ENCODE results near the gene WDR82.

Gene WDR82

DNA sequence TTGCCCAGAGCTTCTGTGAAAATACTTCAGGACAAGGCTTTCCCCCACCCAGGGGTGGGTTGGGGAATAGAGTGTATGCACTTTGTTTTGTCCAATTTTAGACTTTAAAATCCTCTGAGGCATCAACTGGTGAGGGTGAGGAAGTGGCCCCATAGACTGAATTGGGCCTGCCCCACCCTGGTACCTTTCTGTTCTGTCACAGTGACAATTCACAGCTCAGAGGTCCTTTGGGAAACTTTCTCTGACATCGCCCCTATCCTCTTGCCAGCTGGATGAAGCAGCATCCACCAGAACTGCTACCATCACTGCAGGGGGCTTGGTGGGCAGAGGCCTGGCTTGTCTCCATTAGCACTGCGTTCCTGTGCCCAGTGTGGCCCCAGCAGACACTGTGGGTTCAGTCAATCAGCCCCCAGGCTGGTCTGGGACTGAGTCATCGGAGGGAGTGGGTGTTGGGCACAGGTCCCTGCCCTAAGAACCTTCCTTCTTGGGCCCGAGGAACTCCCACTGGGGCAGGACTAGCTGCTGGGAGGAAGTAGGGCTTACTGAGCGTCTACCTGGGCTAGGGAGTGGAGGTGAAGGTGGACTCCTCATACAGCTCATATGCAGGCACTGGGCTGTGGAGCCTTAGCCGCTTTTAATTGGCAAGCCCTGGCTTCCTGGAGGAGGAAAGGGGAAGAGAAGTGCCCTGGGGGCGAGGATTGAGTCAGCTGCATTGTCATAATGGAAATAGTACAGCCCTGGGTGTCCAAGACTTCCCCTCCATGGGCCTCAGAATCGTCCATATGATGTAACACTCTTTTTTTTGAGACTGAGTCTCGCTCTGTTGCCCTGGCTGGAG, 34.4 kb downstream of the WDR82 start:
- Mint-ChIP-seq H3K27ac (peak overlapping the region; percentile 93), H3K4me1 (peaks cover 84% of the 10 kb centered on the region), H3K27me3 (no peaks in the 10 kb centered on the region), H3K9me3 (no peaks in the 10 kb centered on the region), H3K36me3 (peaks cover 27% of the 10 kb centered on the region), H3K4me3 (peak overlapping the region; percentile 84)
- peak; percentile 80 for ATAC-seq

DNA sequence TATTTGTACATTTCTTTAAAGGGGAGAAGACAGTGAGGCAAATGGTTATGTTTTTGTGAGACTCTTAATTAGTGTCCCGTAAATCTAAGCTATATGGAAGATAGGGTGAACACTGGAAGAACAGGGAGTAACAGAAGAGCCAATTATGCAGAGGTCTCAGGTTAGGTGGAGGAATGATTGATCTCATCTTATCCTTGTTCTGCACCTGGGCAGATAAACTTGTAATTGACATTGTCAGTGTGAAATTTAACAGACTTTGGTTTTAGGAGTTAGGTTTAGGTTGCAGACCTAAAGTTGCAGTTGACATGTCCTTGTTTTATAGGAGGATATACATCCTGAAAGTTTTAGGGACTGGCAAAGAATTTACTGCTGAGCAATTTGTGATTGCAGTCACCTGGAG, 36.4 kb downstream of the WDR82 start:
- H3K4me1 Mint-ChIP-seq, result peaks cover 81% of the 10 kb centered on the region
- no peaks in the 10 kb centered on the region for H3K9me3 Mint-ChIP-seq
- peak overlapping the region; percentile 21 for H3K27ac Mint-ChIP-seq
- H3K4me3 Mint-ChIP-seq, result no peak overlapping the region
- H3K27me3 Mint-ChIP-seq, result no peaks in the 10 kb centered on the region
- peaks cover 8% of the 10 kb centered on the region for H3K36me3 Mint-ChIP-seq
- no peak for ATAC-seq

DNA sequence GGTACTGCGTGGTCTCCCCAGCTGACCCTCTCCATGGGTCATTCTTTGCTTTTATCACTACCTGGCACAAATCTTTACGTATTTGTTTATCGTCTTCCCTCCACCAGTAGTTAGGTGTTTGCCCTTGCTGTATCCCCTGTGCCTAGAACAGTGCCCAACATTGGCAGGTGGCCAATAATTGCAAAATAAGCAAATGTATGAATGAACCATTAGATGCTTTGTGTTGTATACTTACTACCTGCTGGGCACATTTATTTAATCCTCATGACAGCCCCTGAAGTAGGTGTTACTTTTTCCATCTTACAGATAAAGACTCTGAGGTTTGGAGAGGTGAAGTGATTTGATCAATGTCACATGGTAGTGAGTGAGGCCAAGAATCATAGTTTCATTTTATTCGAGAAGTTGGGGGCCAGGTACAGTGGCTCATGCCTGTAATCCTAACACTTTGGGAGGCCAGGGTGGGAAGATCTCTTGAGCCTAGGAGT, 37.5 kb downstream of the WDR82 start:
- peak overlapping the region; percentile 93 for H3K27ac Mint-ChIP-seq
- H3K27me3 Mint-ChIP-seq, result no peaks in the 10 kb centered on the region
- peaks cover 81% of the 10 kb centered on the region for H3K4me1 Mint-ChIP-seq
- ATAC-seq, result no peak
- peak overlapping the region; percentile 94 for H3K4me3 Mint-ChIP-seq
- peaks cover 9% of the 10 kb centered on the region for H3K36me3 Mint-ChIP-seq
- no peaks in the 10 kb centered on the region for H3K9me3 Mint-ChIP-seq

DNA sequence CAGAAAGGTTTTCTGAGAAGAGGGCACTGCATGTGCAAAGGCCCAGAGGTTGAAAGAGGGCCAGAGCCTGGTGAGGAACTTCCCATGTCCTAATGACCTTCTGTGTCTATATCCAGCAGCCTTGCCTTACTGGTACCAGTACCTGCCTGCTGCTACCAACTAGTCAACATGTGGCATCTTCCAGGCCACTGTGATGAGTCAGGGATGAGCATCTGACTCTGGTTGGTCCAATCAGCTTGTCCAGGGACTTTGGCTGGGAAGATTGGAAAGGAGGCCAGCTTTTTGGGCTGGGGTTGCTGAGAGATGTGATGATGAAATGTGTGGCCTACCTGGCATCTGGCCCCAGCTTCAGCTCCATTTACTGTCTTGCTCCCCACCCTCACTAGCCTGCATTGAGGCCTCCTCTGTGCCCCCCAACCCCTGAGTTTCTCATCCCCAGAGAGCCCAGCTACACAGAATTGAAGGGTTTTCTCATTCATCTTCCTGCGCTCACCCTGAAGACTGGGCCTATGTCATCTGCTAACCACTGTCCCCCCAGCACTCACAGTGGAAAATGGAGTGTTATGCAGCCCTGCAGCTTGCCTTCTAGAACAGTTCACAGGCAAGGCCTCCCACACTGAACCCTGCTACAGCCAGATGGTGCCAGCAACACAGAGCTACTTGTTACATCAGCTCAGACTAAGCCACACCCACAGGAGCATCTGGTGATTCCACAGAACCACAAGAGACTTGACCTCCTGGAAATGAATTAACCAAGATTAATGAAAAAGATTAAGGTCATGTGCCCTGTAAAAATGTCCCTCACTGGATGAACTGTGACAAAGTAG, 38.2 kb downstream of the WDR82 start:
- no peak for ATAC-seq
- peaks cover 10% of the 10 kb centered on the region for H3K36me3 Mint-ChIP-seq

DNA sequence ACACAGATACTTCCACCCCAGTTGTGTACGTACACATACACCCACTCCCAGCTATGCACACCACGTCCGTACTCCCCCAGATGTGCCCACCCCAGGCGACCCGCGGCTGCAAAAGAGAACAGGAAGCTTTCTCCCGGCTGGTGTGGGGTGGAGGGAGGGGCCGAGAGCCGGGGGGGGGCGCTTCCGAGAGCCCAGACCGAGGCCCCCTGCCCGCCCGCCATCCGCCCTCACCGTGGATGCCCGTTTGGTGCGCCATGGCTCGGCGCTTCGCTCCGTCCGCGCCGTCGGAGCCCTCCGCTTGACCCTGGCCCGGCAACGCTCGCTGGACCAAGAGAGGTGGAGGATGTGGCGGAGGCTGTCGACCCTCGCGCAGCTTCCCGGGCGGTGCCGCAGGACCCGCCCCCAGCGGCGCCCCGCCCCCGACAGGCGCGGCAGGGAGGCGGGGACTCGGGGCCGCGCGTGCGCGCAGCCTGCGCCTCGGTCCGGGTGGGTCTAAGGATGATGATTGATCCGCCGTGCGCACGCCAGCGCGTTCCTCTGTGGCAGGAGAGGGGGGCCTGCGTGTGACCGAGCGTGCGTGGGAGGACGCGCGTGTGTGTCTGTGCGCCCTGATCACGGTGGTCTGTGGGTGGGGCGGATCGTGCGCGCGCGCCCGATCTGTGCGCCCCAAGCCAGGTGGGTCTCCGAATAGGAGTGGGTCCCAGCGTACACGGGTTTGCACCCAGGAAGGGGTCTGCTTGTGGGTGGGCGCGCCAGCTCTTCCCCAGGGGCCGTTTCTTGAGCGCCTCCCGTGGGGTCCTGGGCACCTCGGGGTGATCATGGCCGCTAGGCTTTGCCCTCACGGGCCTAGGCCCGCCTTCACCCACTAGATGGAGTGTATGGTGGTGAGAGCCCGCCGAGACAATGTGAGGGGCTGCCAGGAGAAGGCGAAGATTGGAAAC, 39.4 kb downstream of the WDR82 start, which contains the start of gene TWF2:
Gene TWF2, minus strand, starts transcription at position 398 of the 941 bp plus-strand sequence. Its CDS starts 142 bp downstream, at position 256.
- H3K9me3 Mint-ChIP-seq, result no peaks in the 10 kb centered on the region
- H3K27ac Mint-ChIP-seq, result peak within 1 kb of the TSS; percentile 93
- no peaks in the 10 kb centered on the region for H3K27me3 Mint-ChIP-seq
- H3K4me3 Mint-ChIP-seq, result peak within 1 kb of the TSS; percentile 94
- ATAC-seq, result peak; percentile 95
- peaks cover 87% of the 10 kb centered on the region for H3K4me1 Mint-ChIP-seq
- peaks cover 10% of the 10 kb centered on the region for H3K36me3 Mint-ChIP-seq

More for the DNA sequence above, 38.2 kb downstream of the WDR82 start:
- Mint-ChIP-seq H3K27me3 (no peaks in the 10 kb centered on the region), H3K4me3 (peak overlapping the region; percentile 94), H3K9me3 (no peaks in the 10 kb centered on the region), H3K27ac (peak overlapping the region; percentile 93), H3K4me1 (peaks cover 87% of the 10 kb centered on the region)

DNA sequence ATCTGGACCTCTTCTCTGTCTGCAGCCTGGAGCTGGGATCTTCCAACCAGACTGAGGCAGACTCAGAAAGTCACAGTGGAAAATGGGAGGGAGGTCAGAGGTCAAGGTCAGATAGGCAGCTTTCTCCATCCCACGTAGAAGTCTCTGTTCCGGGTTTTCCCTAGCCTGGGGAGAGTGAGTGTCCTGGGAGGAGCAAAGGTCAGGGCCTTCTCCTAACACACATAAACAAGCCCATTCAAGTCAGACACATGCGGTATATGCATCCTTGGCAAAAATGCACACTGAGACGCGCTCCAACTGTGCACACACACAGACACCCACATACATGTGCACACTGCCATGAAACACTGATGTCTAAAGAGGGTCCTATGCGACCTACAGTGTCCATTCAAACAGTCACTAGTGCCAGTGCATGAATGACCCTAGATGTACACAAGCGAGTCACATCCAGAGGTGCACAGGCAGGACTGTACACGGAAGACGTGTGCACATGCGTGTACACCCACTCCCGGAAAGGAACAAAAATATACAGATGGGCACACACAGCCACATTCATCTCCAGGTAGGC, 40.2 kb downstream of the WDR82 start:
- Mint-ChIP-seq H3K36me3 (peaks cover 10% of the 10 kb centered on the region), H3K4me1 (peaks cover 84% of the 10 kb centered on the region)
- no peak for ATAC-seq

DNA sequence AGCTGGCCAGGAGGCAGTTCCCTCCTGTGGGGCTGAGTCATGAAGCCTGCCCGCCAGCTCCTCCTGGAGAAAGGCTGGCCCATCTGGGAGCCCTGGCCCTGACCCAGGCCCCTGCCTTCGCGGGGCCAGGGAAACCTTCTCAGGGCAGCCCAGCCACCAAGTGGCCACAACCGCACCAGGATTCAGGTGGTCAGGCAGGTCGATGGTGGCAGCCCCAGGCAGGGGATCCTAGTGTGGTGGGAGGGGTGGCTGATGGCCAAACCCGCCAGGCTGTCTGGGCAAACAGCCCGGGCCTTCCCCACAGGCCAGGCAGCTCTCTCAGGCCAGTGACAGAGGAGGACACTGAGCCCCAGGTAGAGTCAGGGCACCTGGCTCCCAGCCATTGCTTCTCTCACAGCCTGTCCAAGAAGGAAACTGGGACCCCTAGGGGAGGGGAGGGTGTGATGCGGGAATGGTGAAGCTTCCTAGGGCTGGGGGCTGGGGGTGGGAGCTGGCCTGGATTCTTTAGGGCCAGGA, 40.7 kb downstream of the WDR82 start:
- Mint-ChIP-seq H3K4me3 (peak overlapping the region; percentile 94), H3K27ac (peak overlapping the region; percentile 93), H3K27me3 (no peaks in the 10 kb centered on the region), H3K9me3 (no peaks in the 10 kb centered on the region), H3K4me1 (peaks cover 83% of the 10 kb centered on the region), H3K36me3 (peaks cover 10% of the 10 kb centered on the region)
- no peak for ATAC-seq

More for the DNA sequence above, 40.2 kb downstream of the WDR82 start:
- Mint-ChIP-seq H3K4me3 (peak overlapping the region; percentile 94), H3K9me3 (no peaks in the 10 kb centered on the region), H3K27me3 (no peaks in the 10 kb centered on the region), H3K27ac (peak overlapping the region; percentile 93)

DNA sequence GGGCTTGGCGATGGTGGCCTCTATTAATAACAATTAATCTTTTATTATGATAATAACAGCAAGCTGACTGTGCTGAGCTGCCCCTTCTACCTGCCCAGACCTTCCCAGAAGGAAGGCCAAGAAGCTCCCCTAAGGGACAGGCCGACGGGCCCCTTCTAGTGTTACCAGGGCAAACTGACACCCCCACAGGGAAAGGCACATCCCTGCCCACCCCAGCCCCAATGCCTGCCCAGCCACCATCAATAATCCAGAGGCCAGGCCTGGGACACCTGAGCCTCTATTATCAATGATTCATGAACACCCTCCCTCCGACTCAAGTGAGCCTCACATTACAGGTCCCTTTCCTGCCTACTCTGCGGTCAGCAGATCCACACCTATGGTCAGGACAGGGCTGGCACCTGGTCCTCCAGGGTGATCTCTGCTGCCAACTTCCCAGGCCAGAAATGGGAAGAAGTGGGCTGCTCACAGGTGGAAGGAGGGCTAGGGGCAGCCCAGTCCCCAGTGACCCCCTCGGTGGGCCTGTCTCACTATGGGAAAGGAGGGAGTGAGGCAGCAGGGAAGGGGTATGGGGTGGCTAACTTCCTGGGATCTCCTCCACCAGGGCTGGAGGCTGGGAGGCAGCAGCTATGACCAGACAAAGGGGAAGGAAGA, 41.3 kb downstream of the WDR82 start:
- Mint-ChIP-seq H3K36me3 (peaks cover 15% of the 10 kb centered on the region), H3K27me3 (no peaks in the 10 kb centered on the region), H3K4me3 (peak overlapping the region; percentile 94), H3K27ac (peak overlapping the region; percentile 70), H3K4me1 (peaks cover 88% of the 10 kb centered on the region), H3K9me3 (no peaks in the 10 kb centered on the region)
- ATAC-seq, result no peak

DNA sequence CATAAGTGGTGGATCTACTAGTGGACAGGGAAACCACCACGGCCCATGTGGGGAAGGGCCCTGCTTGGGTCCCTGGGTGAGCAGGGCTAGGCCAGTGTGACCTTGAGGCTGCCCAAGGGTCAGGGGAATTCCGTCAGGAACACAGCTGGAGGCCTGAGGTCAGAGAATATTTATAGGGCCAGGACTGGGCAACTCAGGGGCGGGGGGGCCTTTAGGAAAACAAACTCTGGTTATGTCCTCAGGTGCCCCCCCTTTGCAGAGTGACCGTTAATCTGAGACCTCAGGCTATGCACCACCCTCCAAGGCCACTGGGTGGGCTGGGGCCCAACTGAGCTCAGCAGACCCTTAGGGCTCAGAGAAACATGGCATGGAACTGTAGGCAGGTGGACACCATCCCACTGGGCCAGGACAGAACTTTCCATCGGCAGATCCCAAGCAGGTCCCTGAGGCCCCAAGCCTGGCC, 42.0 kb downstream of the WDR82 start:
- peak overlapping the region; percentile 15 for H3K4me3 Mint-ChIP-seq
- no peaks in the 10 kb centered on the region for H3K9me3 Mint-ChIP-seq
- no peak for ATAC-seq
- no peaks in the 10 kb centered on the region for H3K27me3 Mint-ChIP-seq
- peak overlapping the region; percentile 70 for H3K27ac Mint-ChIP-seq
- H3K4me1 Mint-ChIP-seq, result peaks cover 88% of the 10 kb centered on the region
- peaks cover 21% of the 10 kb centered on the region for H3K36me3 Mint-ChIP-seq

DNA sequence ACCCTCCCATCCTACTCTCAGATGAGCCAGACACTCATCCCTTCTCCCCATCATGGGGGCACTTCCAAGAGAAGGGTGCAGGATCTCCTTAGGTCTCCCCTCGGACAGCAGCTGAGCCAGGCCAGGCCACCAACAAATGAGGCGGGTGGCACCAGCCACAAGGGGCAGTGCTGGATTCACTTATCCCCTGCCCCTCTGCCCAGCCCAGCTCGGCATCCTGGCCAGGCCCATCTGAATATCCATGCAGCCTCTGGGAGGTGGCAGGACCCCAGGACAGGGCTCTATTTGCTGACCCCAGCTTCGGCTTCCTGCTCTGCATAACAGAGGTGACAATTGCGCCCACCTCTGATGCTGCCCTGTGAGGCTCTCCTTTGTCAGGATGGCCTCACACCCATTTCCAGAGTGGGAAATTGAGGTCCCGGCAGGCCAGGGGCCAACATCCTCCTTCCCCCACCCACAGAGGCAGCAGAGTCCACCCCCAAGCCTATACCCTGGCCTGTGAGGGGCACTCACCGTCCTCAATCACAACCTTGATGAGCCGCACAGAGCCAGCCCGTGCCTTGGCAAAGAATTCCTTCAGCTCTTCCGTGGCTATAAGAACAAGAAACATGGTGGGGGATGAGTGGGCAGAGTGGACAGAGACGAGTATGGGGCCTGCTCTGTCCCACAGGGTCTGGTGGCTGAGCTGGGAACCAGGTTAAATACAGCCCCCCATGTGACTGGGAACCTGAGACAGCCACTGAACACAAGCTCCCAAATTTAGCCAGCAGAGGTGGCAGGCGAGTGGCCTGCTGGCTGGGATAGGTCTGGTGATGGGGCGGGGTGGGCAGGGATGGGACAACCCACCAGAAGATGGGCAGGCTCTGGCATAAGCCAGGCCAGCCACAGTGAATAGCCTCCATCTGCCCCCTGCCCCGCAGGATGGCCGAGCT, 43.7 kb downstream of the WDR82 start:
- no peak for ATAC-seq
- no peak overlapping the region for H3K27ac Mint-ChIP-seq
- H3K27me3 Mint-ChIP-seq, result no peaks in the 10 kb centered on the region
- H3K4me3 Mint-ChIP-seq, result no peak overlapping the region
- no peaks in the 10 kb centered on the region for H3K9me3 Mint-ChIP-seq
- peaks cover 34% of the 10 kb centered on the region for H3K36me3 Mint-ChIP-seq
- H3K4me1 Mint-ChIP-seq, result peaks cover 83% of the 10 kb centered on the region

DNA sequence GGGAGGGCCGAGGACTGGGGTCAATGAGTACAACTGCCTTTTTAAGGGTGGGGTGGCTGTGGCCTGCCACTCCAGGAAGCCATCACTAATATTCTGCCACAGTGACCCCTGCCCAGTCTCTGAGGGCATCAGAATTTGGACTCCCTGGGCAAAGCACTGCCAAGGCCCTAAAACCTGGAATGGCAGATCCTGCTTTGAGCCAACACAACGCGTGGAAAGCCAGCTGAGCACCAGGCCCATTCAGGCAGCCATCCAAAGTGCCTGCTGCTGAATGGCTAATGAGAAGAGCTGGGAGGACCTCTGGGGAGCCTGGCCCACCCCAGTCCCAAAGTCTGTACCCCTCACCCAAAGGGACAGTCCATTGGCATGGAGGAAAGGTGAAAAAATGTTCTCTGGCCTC, 44.5 kb downstream of the WDR82 start:
- no peak for ATAC-seq
- Mint-ChIP-seq H3K27me3 (no peaks in the 10 kb centered on the region), H3K27ac (no peak overlapping the region), H3K9me3 (no peaks in the 10 kb centered on the region), H3K4me3 (no peak overlapping the region), H3K36me3 (peaks cover 41% of the 10 kb centered on the region), H3K4me1 (peaks cover 79% of the 10 kb centered on the region)

DNA sequence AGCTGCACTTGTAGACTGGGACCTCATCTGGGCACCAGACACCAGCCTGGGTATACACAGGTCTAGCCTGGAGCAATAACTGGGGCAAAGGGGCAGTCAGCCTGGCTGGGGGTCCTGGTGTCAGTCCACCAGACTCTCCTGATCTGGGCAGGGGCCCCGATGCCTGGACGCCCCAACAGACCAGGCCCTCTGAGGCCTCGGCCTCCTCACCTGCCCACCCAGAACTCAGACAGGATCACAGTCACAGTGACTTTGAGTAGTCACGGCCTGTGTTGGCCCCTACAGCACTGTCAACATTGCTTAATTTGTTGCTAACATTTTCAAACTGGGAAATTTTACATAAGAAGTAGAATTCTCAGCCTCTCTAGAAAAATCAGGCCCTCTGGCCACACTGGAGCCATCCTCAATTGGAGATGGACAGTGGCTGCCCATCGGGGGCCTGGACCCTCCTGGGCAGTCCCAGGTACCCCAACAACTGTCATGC, 45.3 kb downstream of the WDR82 start:
- Mint-ChIP-seq H3K27me3 (no peaks in the 10 kb centered on the region), H3K27ac (peak overlapping the region; percentile 59), H3K4me3 (no peak overlapping the region), H3K4me1 (peaks cover 77% of the 10 kb centered on the region), H3K36me3 (peaks cover 41% of the 10 kb centered on the region), H3K9me3 (no peaks in the 10 kb centered on the region)
- no peak for ATAC-seq

All from stimulated activated memory B cell treated with anti-CD40 and anti-IgM and Interleukin-4, amounts not matched to agents 10 μg/mL and 1 μg/mL and 100 μg/mL, for 72 hours (primary cell).